Subcutaneous abdominal adipose tissue (tissue), 5 donors: ENCODE data around the gene EFCAB13.

ENCODE experiments used
- H3K27ac ChIP-seq: one replicate; pipeline ENCODE4 v1.7.0; 2013; ENCODE audit warnings: low read depth, mild to moderate bottlenecking, inconsistent platforms, low read length, moderate library complexity
- H3K27me3 ChIP-seq, 5 donors: one replicate each; pipeline ENCODE4 v1.7.0; 2013; ENCODE audit warnings: low read length in 5 of 5, inconsistent platforms in 1 of 5; ENCODE audit not compliant: control insufficient read depth in 5 of 5, insufficient read depth in 4 of 5
- H3K36me3 ChIP-seq, 5 donors: one replicate each; pipeline ENCODE4 v1.7.0; 2013; ENCODE audit warnings: low read length in 5 of 5; ENCODE audit not compliant: control insufficient read depth in 5 of 5, insufficient read depth in 5 of 5
- H3K4me1 ChIP-seq, 5 donors: one replicate each; pipeline ENCODE4 v1.7.0; 2013; ENCODE audit warnings: low read length in 5 of 5, mild to moderate bottlenecking in 3 of 5, moderate library complexity in 1 of 5; ENCODE audit not compliant: control insufficient read depth in 5 of 5, insufficient read depth in 5 of 5
- H3K4me3 ChIP-seq, 5 donors: one replicate each; pipeline ENCODE4 v1.7.0; 2013; ENCODE audit warnings: low read length in 5 of 5, low read depth in 1 of 5
- H3K9ac ChIP-seq, 5 donors: one replicate each; pipeline ENCODE4 v1.7.0; 2013; ENCODE audit warnings: low read length in 5 of 5, mild to moderate bottlenecking in 4 of 5, moderate library complexity in 3 of 5
- H3K9me3 ChIP-seq, 5 donors: one replicate each; pipeline ENCODE4 v1.7.0; 2013; ENCODE audit warnings: low read length in 5 of 5; ENCODE audit not compliant: control insufficient read depth in 5 of 5
- donor health status: healthy.
- donor health status: healthy.
- donor health status: healthy.
- donor health status: healthy.
- donor health status: healthy.

Gene EFCAB13

GRCh38 chr17:47280072-47280811, 43.5 kb upstream of the EFCAB13 start:
- Histone ChIP-seq H3K9ac (peak overlapping the region in 2 of 5 donors; percentile 42 to 43), H3K4me3 (peak overlapping the region in 1 of 5 donors; percentile 11), H3K36me3 (peaks cover 0 to 6% (median 4%) of the 10 kb centered on the region in 5 donors), H3K9me3 (no peaks in the 10 kb centered on the region), H3K27me3 (no peaks in the 10 kb centered on the region), H3K4me1 (peaks cover 33 to 55% (median 52%) of the 10 kb centered on the region in 5 donors), H3K27ac (peak overlapping the region; percentile 96)

GRCh38 chr17:47281216-47281615, 42.5 kb upstream of the EFCAB13 start:
- H3K4me1 ChIP-seq = peaks cover 29 to 46% (median 42%) of the 10 kb centered on the region in 5 donors
- H3K4me3 ChIP-seq = no peak overlapping the region
- H3K9me3 ChIP-seq = no peaks in the 10 kb centered on the region
- no peak overlapping the region for H3K9ac ChIP-seq
- H3K27me3 ChIP-seq = no peaks in the 10 kb centered on the region
- peak overlapping the region; percentile 96 for H3K27ac ChIP-seq
- peaks cover 0 to 8% (median 6%) of the 10 kb centered on the region in 5 donors for H3K36me3 ChIP-seq

- no peaks in the 10 kb centered on the region for H3K9me3 ChIP-seq
- H3K4me3 ChIP-seq = no peak overlapping the region
- no peaks in the 10 kb centered on the region for H3K27me3 ChIP-seq
- no peak overlapping the region for H3K27ac ChIP-seq
- peaks cover 0 to 25% (median 11%) of the 10 kb centered on the region in 5 donors for H3K36me3 ChIP-seq
- no peak overlapping the region for H3K9ac ChIP-seq
- H3K4me1 ChIP-seq = peaks cover 3 to 11% (median 4%) of the 10 kb centered on the region in 5 donors
Measured at GRCh38 chr17:47285003-47285402, 38.8 kb upstream of the EFCAB13 start.

- Histone ChIP-seq H3K27ac (no peak overlapping the region), H3K27me3 (no peaks in the 10 kb centered on the region), H3K36me3 (peaks cover 0 to 31% (median 17%) of the 10 kb centered on the region in 5 donors), H3K9ac (no peak overlapping the region), H3K4me3 (no peak overlapping the region), H3K4me1 (peaks cover 0 to 13% (median 3%) of the 10 kb centered on the region in 5 donors), H3K9me3 (no peaks in the 10 kb centered on the region)
Measured at GRCh38 chr17:47286198-47286914, 37.4 kb upstream of the EFCAB13 start.

- Histone ChIP-seq H3K9ac (no peak overlapping the region), H3K36me3 (peaks cover 0 to 35% (median 19%) of the 10 kb centered on the region in 5 donors), H3K27ac (no peak overlapping the region), H3K27me3 (no peaks in the 10 kb centered on the region), H3K4me1 (peaks cover 0 to 13% (median 3%) of the 10 kb centered on the region in 5 donors), H3K4me3 (no peak overlapping the region), H3K9me3 (no peaks in the 10 kb centered on the region)
Measured at GRCh38 chr17:47287068-47287467, 36.7 kb upstream of the EFCAB13 start.

- no peaks in the 10 kb centered on the region for H3K27me3 ChIP-seq
- no peak overlapping the region for H3K4me3 ChIP-seq
- peaks cover 0 to 13% (median 3%) of the 10 kb centered on the region in 5 donors for H3K4me1 ChIP-seq
- H3K9me3 ChIP-seq = no peaks in the 10 kb centered on the region
- H3K9ac ChIP-seq = no peak overlapping the region
- H3K27ac ChIP-seq = no peak overlapping the region
- peaks cover 0 to 40% (median 22%) of the 10 kb centered on the region in 5 donors for H3K36me3 ChIP-seq
Measured at GRCh38 chr17:47287639-47288038, 36.1 kb upstream of the EFCAB13 start.

GRCh38 chr17:47288531-47289116, 35.1 kb upstream of the EFCAB13 start:
- Histone ChIP-seq H3K9me3 (no peaks in the 10 kb centered on the region), H3K36me3 (peaks cover 0 to 43% (median 24%) of the 10 kb centered on the region in 5 donors), H3K27me3 (no peaks in the 10 kb centered on the region), H3K4me1 (peaks cover 0 to 14% (median 4%) of the 10 kb centered on the region in 5 donors), H3K4me3 (no peak overlapping the region), H3K9ac (no peak overlapping the region), H3K27ac (no peak overlapping the region)

- Histone ChIP-seq H3K4me3 (no peak overlapping the region), H3K4me1 (peaks cover under 1 to 20% (median 11%) of the 10 kb centered on the region in 5 donors), H3K9me3 (no peaks in the 10 kb centered on the region), H3K9ac (no peak overlapping the region), H3K36me3 (peaks cover 0 to 42% (median 24%) of the 10 kb centered on the region in 5 donors), H3K27me3 (no peaks in the 10 kb centered on the region), H3K27ac (no peak overlapping the region)
Measured at GRCh38 chr17:47289302-47289701, 34.5 kb upstream of the EFCAB13 start.

- Histone ChIP-seq H3K9me3 (no peaks in the 10 kb centered on the region), H3K36me3 (peaks cover 0 to 37% (median 20%) of the 10 kb centered on the region in 5 donors), H3K27me3 (no peaks in the 10 kb centered on the region), H3K27ac (no peak overlapping the region), H3K9ac (no peak overlapping the region), H3K4me3 (no peak overlapping the region), H3K4me1 (peaks cover 11 to 34% (median 23%) of the 10 kb centered on the region in 5 donors)
Measured at GRCh38 chr17:47290870-47291241, 32.9 kb upstream of the EFCAB13 start.
